Suprapubic skin (tissue), 4 donors: ENCODE results near the gene IQGAP2. TPM values are rescaled to one million over a fixed set of nuclear protein-coding genes. Genes with fewer than 3 reads are reported as not detected.

Experiments used
- DNase-seq, 2 donors: peaks; one replicate each; pipeline ENCODE4 v3.0.0-alpha.2; 2019; ENCODE audit warnings: low spot score in 2 of 2
- H3K27ac ChIP-seq: fragments of 200-600 bp; sonication (generic); one replicate; pipeline ENCODE4 v1.5.1; 2019
- H3K27me3 ChIP-seq: fragments of 200-600 bp; sonication (generic); one replicate; pipeline ENCODE4 v1.5.1; 2019
- H3K36me3 ChIP-seq: fragments of 200-600 bp; sonication (generic); one replicate; pipeline ENCODE4 v1.5.1; 2019
- H3K4me1 ChIP-seq: fragments of 200-600 bp; sonication (generic); one replicate; pipeline ENCODE4 v1.5.1; 2019
- H3K4me3 ChIP-seq: fragments of 200-600 bp; sonication (generic); one replicate; pipeline ENCODE4 v1.5.1; 2019; ENCODE audit warnings: mild to moderate bottlenecking
- H3K9me3 ChIP-seq: fragments of 200-600 bp; sonication (generic); one replicate; pipeline ENCODE4 v1.5.1; 2019
- EP300 ChIP-seq: sonication (generic); formaldehyde crosslinking; IDR thresholded peaks from one replicate; pipeline ENCODE4 v1.6.1; 2017; ENCODE audit warnings: antibody characterized with exemption
- POLR2A ChIP-seq, 2 donors: fragments of 450-650 bp; IDR thresholded peaks; one replicate each; pipeline ENCODE4 v1.6.1; 2017; ENCODE audit warnings: antibody characterized with exemption in 2 of 2, mild to moderate bottlenecking in 2 of 2, moderate library complexity in 2 of 2
- POLR2AphosphoS5 ChIP-seq, 3 donors: sonication (generic); formaldehyde crosslinking; IDR thresholded peaks; one replicate each; pipeline ENCODE4 v1.6.1; 2017; ENCODE audit warnings: antibody characterized with exemption in 3 of 3
- WGBS: methylation state at CpG from one replicate; pipeline ENCODE4 v1.1.5; 2018; 5-methylcytosine and 5-hydroxymethylcytosine counted together
- total RNA-seq, 4 donors: library from RNA; depleted of rRNA; stranded (reverse); fragments of >200 nt; gene quantifications; one replicate each; pipeline ENCODE4 v1.1.0, GENCODE V29; 2016
- TF ChIP-seq, protein P1 (sequence below), 2 donors: fragments of 200-600 bp in 1 of 2; fragments of 450-650 bp in 1 of 2; sonication (generic) in 1 of 2; IDR thresholded peaks; one replicate each; pipeline ENCODE4 v1.5.1; 2016 to 2019; ENCODE audit warnings: antibody characterized with exemption in 2 of 2, mild to moderate bottlenecking in 1 of 2, moderate library complexity in 1 of 2

Gene IQGAP2
- total RNA-seq, 4 donors from 2014 or later = 10.1 to 49.0 (median 12.8) TPM

DNA sequence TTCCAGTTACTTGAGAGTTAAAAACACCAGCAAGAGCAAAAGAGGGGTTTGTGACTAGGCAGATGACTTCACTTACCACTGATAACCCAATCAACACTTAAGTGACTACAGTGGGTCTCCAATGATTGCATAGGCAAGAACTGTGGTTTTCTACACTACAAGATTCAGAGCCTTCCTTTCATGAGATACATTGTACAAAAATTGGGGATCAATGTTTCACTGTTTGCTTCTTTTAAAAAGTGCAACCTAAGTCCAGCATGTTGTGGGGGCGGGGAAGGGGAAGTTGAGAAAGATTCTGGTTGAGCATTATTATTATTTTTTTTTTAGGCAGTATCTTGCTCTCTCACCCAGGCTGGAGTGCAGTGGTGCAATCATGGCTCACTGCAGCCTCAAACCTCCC is 3.6 kb downstream of the IQGAP2 start:
- Histone ChIP-seq H3K27ac (no peak overlapping the region), H3K9me3 (no peaks in the 10 kb centered on the region), H3K4me3 (no peak overlapping the region), H3K4me1 (peaks cover 17% of the 10 kb centered on the region), H3K27me3 (peaks cover 4% of the 10 kb centered on the region), H3K36me3 (no peaks in the 10 kb centered on the region)
- 79% methylated on average over 1 of the region's 1 CpG for WGBS
- no peak for TF ChIP-seq POLR2A (IDR thresholded peaks at IDR 0.05)
- TF ChIP-seq, protein P1, sequence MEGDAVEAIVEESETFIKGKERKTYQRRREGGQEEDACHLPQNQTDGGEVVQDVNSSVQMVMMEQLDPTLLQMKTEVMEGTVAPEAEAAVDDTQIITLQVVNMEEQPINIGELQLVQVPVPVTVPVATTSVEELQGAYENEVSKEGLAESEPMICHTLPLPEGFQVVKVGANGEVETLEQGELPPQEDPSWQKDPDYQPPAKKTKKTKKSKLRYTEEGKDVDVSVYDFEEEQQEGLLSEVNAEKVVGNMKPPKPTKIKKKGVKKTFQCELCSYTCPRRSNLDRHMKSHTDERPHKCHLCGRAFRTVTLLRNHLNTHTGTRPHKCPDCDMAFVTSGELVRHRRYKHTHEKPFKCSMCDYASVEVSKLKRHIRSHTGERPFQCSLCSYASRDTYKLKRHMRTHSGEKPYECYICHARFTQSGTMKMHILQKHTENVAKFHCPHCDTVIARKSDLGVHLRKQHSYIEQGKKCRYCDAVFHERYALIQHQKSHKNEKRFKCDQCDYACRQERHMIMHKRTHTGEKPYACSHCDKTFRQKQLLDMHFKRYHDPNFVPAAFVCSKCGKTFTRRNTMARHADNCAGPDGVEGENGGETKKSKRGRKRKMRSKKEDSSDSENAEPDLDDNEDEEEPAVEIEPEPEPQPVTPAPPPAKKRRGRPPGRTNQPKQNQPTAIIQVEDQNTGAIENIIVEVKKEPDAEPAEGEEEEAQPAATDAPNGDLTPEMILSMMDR (IDR thresholded peaks at IDR 0.05) = no peak
- TF ChIP-seq EP300 = no peak
- no peak for TF ChIP-seq POLR2AphosphoS5 (IDR thresholded peaks at IDR 0.05)
- no peak for DNase-seq

DNA sequence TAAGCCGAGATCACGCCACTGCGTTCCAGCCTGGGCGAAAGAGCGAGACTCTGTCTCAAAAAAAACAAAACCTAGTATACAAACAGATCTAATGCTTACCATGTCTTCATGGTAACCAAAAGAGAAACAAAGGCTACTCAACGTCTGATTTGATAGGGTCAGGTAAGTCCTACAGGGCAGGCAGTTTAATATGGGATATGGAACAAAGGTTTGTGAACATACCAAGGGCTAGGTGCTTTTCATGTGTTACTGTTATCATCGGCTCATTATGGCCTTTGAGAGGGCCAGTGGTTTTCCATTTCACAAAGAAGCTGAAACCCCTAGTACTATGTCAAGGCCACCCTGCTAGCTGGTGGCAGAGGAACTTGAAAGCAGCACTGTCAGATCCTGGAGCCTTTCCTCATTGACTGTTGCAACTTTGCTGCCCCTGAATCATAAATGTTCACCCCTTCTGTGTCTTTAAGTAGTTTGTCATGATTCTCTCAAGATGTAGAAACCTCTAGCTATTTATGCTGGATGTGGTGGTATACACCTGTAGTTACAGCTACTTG is 5.1 kb downstream of the IQGAP2 start:
- DNase-seq = no peak
- WGBS = 90% methylated on average over 7 of the region's 7 CpGs
- H3K27ac ChIP-seq = no peak overlapping the region
- H3K9me3 ChIP-seq = no peaks in the 10 kb centered on the region
- no peaks in the 10 kb centered on the region for H3K27me3 ChIP-seq
- no peaks in the 10 kb centered on the region for H3K36me3 ChIP-seq
- no peak overlapping the region for H3K4me3 ChIP-seq
- TF ChIP-seq POLR2AphosphoS5 (IDR thresholded peaks at IDR 0.05) (no peak), EP300 (no peak), POLR2A (IDR thresholded peaks at IDR 0.05) (no peak)
- TF ChIP-seq, protein P1 (IDR thresholded peaks at IDR 0.05) = no peak
- H3K4me1 ChIP-seq = peaks cover 5% of the 10 kb centered on the region

DNA sequence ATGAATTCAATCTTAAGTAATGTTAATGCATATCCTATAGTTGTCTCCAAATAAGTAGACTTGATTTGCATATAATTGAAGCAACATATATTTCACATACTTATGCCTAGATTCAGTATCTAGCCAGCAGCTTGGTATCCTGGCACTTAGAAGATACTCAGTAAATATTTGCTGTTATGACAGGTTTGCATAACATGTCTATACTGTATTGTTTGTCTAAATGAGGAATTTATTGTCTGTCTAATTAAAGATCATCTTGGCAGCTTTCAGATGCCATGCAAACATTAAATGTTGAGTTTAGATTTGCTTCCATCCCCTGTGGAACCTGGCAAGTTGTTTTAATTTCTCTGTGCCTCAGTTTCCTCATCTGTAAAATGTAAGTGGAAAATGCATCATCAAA is 9.4 kb downstream of the IQGAP2 start:
- no peak overlapping the region for H3K27ac ChIP-seq
- TF ChIP-seq, protein P1 (IDR thresholded peaks at IDR 0.05) = no peak
- TF ChIP-seq POLR2AphosphoS5 (IDR thresholded peaks at IDR 0.05) (no peak), EP300 (no peak), POLR2A (IDR thresholded peaks at IDR 0.05) (no peak)
- no peaks in the 10 kb centered on the region for H3K27me3 ChIP-seq
- H3K4me3 ChIP-seq = no peak overlapping the region
- no peak for DNase-seq
- no peaks in the 10 kb centered on the region for H3K36me3 ChIP-seq
- H3K4me1 ChIP-seq = no peaks in the 10 kb centered on the region
- H3K9me3 ChIP-seq = no peaks in the 10 kb centered on the region

DNA sequence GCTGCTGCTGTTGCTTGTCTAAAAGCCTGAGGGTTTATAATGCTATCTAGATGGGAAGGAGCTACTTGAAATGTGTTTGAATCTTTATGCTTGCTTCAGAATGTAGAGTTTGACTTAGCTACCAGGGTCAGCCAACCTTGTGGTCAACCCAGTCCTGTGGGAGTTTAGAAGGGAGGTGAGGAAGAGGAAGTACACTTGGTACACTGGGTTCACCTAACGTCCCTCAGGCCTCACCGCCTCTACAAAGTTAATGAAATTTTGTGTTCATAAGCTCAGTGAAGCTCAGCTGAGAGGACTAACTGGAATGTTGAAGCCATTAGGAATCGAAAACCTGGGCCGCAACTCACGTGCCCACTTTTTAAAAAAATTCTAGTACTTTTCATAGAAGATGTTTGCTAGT is 10.7 kb downstream of the IQGAP2 start:
- no peak for DNase-seq
- no peaks in the 10 kb centered on the region for H3K27me3 ChIP-seq
- 89% methylated on average over 5 of the region's 5 CpGs for WGBS
- H3K9me3 ChIP-seq = no peaks in the 10 kb centered on the region
- H3K4me1 ChIP-seq = no peaks in the 10 kb centered on the region
- no peaks in the 10 kb centered on the region for H3K36me3 ChIP-seq
- TF ChIP-seq EP300 (no peak), POLR2AphosphoS5 (IDR thresholded peaks at IDR 0.05) (no peak), POLR2A (IDR thresholded peaks at IDR 0.05) (no peak)
- TF ChIP-seq, protein P1 (IDR thresholded peaks at IDR 0.05) = no peak
- no peak overlapping the region for H3K27ac ChIP-seq
- H3K4me3 ChIP-seq = no peak overlapping the region

DNA sequence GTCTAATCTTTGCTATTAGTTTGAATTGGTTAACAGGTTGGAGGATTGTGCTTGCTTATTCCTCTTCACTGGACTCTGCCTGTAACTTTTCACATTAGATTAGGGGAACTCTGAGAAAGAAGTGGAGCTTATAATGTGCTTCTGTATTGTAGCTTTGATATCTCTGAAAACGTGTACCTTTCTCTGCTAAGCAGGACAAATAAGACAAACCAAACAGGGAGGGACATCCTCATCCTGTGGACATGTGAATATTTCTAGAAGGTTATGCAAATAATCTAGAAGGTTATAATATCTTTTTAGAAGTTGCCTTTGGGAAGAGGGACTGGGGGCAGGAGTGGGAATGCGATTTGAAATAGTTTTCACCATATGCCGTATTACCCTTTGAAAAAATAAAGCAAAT is 11.7 kb downstream of the IQGAP2 start:
- Histone ChIP-seq H3K27ac (no peak overlapping the region), H3K4me3 (no peak overlapping the region), H3K9me3 (no peaks in the 10 kb centered on the region), H3K27me3 (no peaks in the 10 kb centered on the region), H3K4me1 (no peaks in the 10 kb centered on the region), H3K36me3 (no peaks in the 10 kb centered on the region)
- no peak for DNase-seq
- WGBS = 62% methylated on average over 3 of the region's 3 CpGs
- TF ChIP-seq EP300 (no peak), POLR2A (IDR thresholded peaks at IDR 0.05) (no peak), POLR2AphosphoS5 (IDR thresholded peaks at IDR 0.05) (no peak)
- TF ChIP-seq, protein P1 (IDR thresholded peaks at IDR 0.05) = no peak
